ENCODE data around the gene OR13C8.

GRCh38 chr9:104575456-104575855, 6.5 kb downstream of the OR13C8 start:
- TF ChIP-seq, protein P1, sequence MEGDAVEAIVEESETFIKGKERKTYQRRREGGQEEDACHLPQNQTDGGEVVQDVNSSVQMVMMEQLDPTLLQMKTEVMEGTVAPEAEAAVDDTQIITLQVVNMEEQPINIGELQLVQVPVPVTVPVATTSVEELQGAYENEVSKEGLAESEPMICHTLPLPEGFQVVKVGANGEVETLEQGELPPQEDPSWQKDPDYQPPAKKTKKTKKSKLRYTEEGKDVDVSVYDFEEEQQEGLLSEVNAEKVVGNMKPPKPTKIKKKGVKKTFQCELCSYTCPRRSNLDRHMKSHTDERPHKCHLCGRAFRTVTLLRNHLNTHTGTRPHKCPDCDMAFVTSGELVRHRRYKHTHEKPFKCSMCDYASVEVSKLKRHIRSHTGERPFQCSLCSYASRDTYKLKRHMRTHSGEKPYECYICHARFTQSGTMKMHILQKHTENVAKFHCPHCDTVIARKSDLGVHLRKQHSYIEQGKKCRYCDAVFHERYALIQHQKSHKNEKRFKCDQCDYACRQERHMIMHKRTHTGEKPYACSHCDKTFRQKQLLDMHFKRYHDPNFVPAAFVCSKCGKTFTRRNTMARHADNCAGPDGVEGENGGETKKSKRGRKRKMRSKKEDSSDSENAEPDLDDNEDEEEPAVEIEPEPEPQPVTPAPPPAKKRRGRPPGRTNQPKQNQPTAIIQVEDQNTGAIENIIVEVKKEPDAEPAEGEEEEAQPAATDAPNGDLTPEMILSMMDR (IDR thresholded peaks at IDR 0.05; ENCODE audit: extremely low read depth in 1 of 2, insufficient read depth in 1 of 2, low read depth in 1 of 2, low read length in 2 of 2): no peak
- TF ChIP-seq POLR2AphosphoS5 (IDR thresholded peaks at IDR 0.05; ENCODE audit: insufficient read depth, low read depth, low read length): no peak
- TF ChIP-seq EZH2 (IDR thresholded peaks at IDR 0.05; ENCODE audit: borderline replicate concordance, low read depth, low read length, severe bottlenecking): no peak
- no peak for TF ChIP-seq POLR2A (IDR thresholded peaks at IDR 0.05; ENCODE audit: low read depth, low read length)
- no peak for TF ChIP-seq MYC (IDR thresholded peaks at IDR 0.05; ENCODE audit: low read depth, low read length)
- TF ChIP-seq, protein P2, sequence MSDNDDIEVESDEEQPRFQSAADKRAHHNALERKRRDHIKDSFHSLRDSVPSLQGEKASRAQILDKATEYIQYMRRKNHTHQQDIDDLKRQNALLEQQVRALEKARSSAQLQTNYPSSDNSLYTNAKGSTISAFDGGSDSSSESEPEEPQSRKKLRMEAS (IDR thresholded peaks at IDR 0.05; ENCODE audit: insufficient read depth, insufficient read length): no peak
- no peak for TF ChIP-seq JUN (IDR thresholded peaks at IDR 0.05; ENCODE audit: borderline replicate concordance, insufficient read depth, insufficient read length, low read depth)
- TF ChIP-seq GATA2 (IDR thresholded peaks at IDR 0.05; ENCODE audit: insufficient read depth, insufficient read length, low read depth, low read length): no peak
- no peak for TF ChIP-seq FOS (IDR thresholded peaks at IDR 0.05; ENCODE audit: borderline replicate concordance, insufficient read depth, low read length)

Data from endothelial cell of umbilical vein (primary cell).